ENCODE measurements around the gene SYT13. TPM values are rescaled to one million over a fixed set of nuclear protein-coding genes. Genes with fewer than 3 reads are reported as not detected.

The SYT13 gene
- total RNA-seq, 1 experiment from 2014 or later: 4.3 TPM

DNA sequence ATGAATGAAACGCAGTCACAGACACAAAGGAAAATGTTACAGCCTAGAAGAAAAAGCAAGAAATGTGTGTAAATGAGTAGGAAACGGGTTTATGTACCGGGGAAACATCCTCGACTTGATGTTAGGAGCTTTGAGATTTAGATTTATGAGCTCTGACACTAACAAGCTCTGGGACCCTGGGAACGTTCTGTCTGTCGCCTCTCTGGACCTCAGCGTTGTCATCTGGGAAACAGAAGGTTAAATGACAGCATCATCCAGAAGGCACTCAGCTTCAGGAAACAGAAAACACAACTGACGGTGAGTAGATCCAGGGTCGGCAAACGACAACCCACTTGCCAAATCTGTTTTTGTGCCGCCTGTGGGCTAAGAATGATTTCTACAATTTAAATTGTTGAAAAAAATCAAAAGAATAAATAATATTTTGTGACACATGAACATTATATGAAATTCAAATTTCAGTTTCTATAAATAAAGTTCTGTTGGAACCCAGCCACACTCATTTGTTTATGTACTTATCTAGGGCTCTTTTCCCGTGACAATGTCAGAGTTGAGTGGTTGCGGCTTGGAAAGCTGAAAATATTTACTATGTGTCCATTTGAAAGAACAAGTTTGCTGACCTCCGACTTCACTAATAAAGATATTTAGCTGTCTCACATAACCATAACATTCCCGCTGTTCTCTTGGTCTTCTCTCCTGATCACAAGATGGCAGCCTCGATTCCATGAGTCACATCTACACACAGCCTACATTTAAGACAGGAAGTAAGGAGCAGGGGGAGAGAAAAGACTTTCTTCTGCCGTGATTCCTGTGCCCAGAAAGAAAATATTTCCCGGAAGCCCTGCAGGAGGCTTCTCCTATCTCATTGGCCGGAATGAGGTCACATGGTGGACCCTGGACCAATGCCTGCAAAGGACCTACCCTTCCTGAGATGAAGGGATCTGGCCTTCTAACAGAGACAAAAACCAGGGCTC is 47.1 kb upstream of the SYT13 start:
- Histone ChIP-seq H4K91ac (ENCODE audit: insufficient read length, low read depth, low read length) (no peak overlapping the region), H3K18ac (ENCODE audit: insufficient read length, low read depth, low read length) (no peak overlapping the region), H3K4me2 (ENCODE audit: insufficient read depth, insufficient read length, low read length) (no peak overlapping the region), H3K79me1 (ENCODE audit: insufficient read depth, low read depth, low read length, poor library complexity, severe bottlenecking) (no peaks in the 10 kb centered on the region), H3K4me1 (ENCODE audit: insufficient read depth, low read length) (no peaks in the 10 kb centered on the region), H3K27ac (ENCODE audit: insufficient read length, low read depth, low read length) (no peak overlapping the region), H3K14ac (ENCODE audit: insufficient read depth, low read length) (no peak overlapping the region), H3T11ph (ENCODE audit: low read length) (no peak overlapping the region), H3K4ac (ENCODE audit: low read depth, low read length) (no peak overlapping the region), H3K9me3 (ENCODE audit: control insufficient read depth, low read depth, low read length) (no peaks in the 10 kb centered on the region), H2BK15ac (ENCODE audit: low read depth, low read length) (no peak overlapping the region), H2BK120ac (ENCODE audit: low read depth, low read length, poor library complexity, severe bottlenecking) (no peak overlapping the region), H3K9ac (ENCODE audit: extremely low read depth, insufficient read length, low read length) (no peak overlapping the region), H2BK5ac (ENCODE audit: insufficient read length, low read length) (no peak overlapping the region), H3K23me2 (ENCODE audit: insufficient read length, low read depth, low read length, poor library complexity, severe bottlenecking) (no peaks in the 10 kb centered on the region), H2AFZ (ENCODE audit: low read length) (no peak overlapping the region), H2AK5ac (ENCODE audit: insufficient read length, low read length) (no peak overlapping the region), H2BK20ac (ENCODE audit: low read depth, low read length, poor library complexity, severe bottlenecking) (no peak overlapping the region), H4K8ac (replicated peaks; ENCODE audit: insufficient read length, low read depth, low read length) (no peak overlapping the region), H3K23ac (ENCODE audit: insufficient read length, low read depth, low read length) (no peak overlapping the region), H4K5ac (ENCODE audit: insufficient read length, low read depth, low read length) (no peak overlapping the region), H3K56ac (ENCODE audit: insufficient read length, low read depth, low read length) (no peak overlapping the region), H2BK12ac (ENCODE audit: insufficient read length, low read depth, low read length) (no peak overlapping the region), H3K27me3 (ENCODE audit: insufficient read depth, low read length) (0 out of 2 replicates have a peak, but pooled peaks cover 3% of the 10 kb centered on the region), H4K20me1 (ENCODE audit: control insufficient read depth, insufficient read depth, insufficient read length) (no peaks in the 10 kb centered on the region), H3K79me2 (ENCODE audit: insufficient read depth, low read length) (no peaks in the 10 kb centered on the region)
- Mint-ChIP-seq H3K4me3 (no peak overlapping the region), H3K27ac (no peak overlapping the region; a peak in 1 of 7 replicates), H3K9me3 (no peaks in the 10 kb centered on the region), H3K36me3 (ENCODE audit: insufficient read depth in 1 of 3, low read depth in 3 of 3) (no peaks in the 10 kb centered on the region), H3K27me3 (ENCODE audit: low read depth) (peaks cover 22% of the 10 kb centered on the region), H3K4me1 (peaks cover 2 to 6% of the 10 kb centered on the region in 2 experiments; a peak in 3 of 4 replicates)
- DNase-seq: peak; percentile 68
- TF ChIP-seq, protein P1, sequence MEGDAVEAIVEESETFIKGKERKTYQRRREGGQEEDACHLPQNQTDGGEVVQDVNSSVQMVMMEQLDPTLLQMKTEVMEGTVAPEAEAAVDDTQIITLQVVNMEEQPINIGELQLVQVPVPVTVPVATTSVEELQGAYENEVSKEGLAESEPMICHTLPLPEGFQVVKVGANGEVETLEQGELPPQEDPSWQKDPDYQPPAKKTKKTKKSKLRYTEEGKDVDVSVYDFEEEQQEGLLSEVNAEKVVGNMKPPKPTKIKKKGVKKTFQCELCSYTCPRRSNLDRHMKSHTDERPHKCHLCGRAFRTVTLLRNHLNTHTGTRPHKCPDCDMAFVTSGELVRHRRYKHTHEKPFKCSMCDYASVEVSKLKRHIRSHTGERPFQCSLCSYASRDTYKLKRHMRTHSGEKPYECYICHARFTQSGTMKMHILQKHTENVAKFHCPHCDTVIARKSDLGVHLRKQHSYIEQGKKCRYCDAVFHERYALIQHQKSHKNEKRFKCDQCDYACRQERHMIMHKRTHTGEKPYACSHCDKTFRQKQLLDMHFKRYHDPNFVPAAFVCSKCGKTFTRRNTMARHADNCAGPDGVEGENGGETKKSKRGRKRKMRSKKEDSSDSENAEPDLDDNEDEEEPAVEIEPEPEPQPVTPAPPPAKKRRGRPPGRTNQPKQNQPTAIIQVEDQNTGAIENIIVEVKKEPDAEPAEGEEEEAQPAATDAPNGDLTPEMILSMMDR (conservative IDR thresholded peaks at IDR 0.05): no peak
- no CpG with 5 or more reads among the region's 19 CpGs for WGBS (ENCODE audit: extremely low coverage, insufficient read length, low lambda C conversion rate)
